Natural killer cell (primary cell): ENCODE measurements around the gene FLNA. TPM values are rescaled to one million over a fixed set of nuclear protein-coding genes. Genes with fewer than 3 reads are reported as not detected.

Source experiments
- ATAC-seq, 3 donors: fragments of 150-1000 bp in 2 of 3; fragments of 200-7000 bp in 1 of 3; cut with Tn5 transposase; 1 replicate in 1 of 3; 2 replicates in 2 of 3; pipeline ENCODE4 v1.10.0; 2021; ENCODE audit warnings: mild to moderate bottlenecking in 2 of 3, moderate library complexity in 2 of 3
- DNase-seq, 2 donors: peaks; one replicate each; pipeline versions ENCODE4 v3.0.0 to v3.0.0-alpha.2; 2013 to 2021; ENCODE audit warnings: mixed read lengths in 1 of 2
- H3K27ac ChIP-seq: one replicate; pipeline ENCODE4 v1.5.1; 2013; ENCODE audit warnings: mild to moderate bottlenecking, low read length
- H3K27me3 ChIP-seq: one replicate; pipeline ENCODE4 v1.6.1; 2013; ENCODE audit warnings: low read length; ENCODE audit not compliant: control insufficient read depth, insufficient read depth
- H3K36me3 ChIP-seq: one replicate; pipeline ENCODE4 v1.6.1; 2013; ENCODE audit warnings: low read length; ENCODE audit not compliant: control insufficient read depth, insufficient read depth
- H3K4me1 ChIP-seq: one replicate; pipeline ENCODE4 v1.6.1; 2013; ENCODE audit warnings: low read length; ENCODE audit not compliant: control insufficient read depth, insufficient read depth
- H3K4me3 ChIP-seq: one replicate; pipeline ENCODE4 v1.5.1; 2013; ENCODE audit warnings: low read length
- H3K9me3 ChIP-seq: one replicate; pipeline ENCODE4 v1.6.1; 2013; ENCODE audit warnings: low read length; ENCODE audit not compliant: control insufficient read depth, insufficient read depth
- H3K27ac Mint-ChIP-seq, 2 donors: one replicate each; pipeline ENCODE4 v1.8.0; 2022; ENCODE audit warnings: mild to moderate bottlenecking in 2 of 2, mixed read lengths in 2 of 2, moderate library complexity in 1 of 2
- H3K27me3 Mint-ChIP-seq, 2 donors: one replicate each; pipeline ENCODE4 v1.8.0; 2022; ENCODE audit warnings: low read depth in 2 of 2, mixed read lengths in 2 of 2
- H3K36me3 Mint-ChIP-seq: one replicate; pipeline ENCODE4 v1.8.0; 2022; ENCODE audit warnings: mixed read lengths
- H3K4me1 Mint-ChIP-seq, 2 donors: one replicate each; pipeline ENCODE4 v1.8.0; 2022; ENCODE audit warnings: mixed read lengths in 2 of 2
- H3K4me3 Mint-ChIP-seq: one replicate; pipeline ENCODE4 v1.8.0; 2022; ENCODE audit warnings: mild to moderate bottlenecking, moderate library complexity, mixed read lengths
- H3K9me3 Mint-ChIP-seq, 2 donors: one replicate each; pipeline ENCODE4 v1.8.0; 2022; ENCODE audit warnings: mixed read lengths in 2 of 2
- CTCF ChIP-seq: fragments of 200-600 bp; IDR thresholded peaks from one replicate; pipeline ENCODE4 v1.8.0; 2022; ENCODE audit warnings: antibody characterized with exemption
- WGBS: methylation state at CpG from one replicate; pipeline ENCODE4 v1.1.7; 2013; ENCODE audit warnings: missing lambda C conversion rate; ENCODE audit not compliant: insufficient coverage; 5-methylcytosine and 5-hydroxymethylcytosine counted together
- intact Hi-C: fragments of 100-400 bp; cut with micrococcal nuclease; formaldehyde crosslinking; loops from one replicate; pipeline ENCODE4 v1.14.2; 2022
- total RNA-seq, 4 donors: library from RNA; stranded (reverse); fragments of 120-200 nt in 1 of 4; gene quantifications; one replicate each; pipeline versions ENCODE4 v1.2.3 to v1.2.4, GENCODE V29; 2013 to 2022

Gene FLNA
- total RNA-seq, 3 donors from 2014 or later (not counting 1 experiment from before 2014, with no cell fraction given), result 2,872 to 3,483 (median 2,927) TPM

DNA sequence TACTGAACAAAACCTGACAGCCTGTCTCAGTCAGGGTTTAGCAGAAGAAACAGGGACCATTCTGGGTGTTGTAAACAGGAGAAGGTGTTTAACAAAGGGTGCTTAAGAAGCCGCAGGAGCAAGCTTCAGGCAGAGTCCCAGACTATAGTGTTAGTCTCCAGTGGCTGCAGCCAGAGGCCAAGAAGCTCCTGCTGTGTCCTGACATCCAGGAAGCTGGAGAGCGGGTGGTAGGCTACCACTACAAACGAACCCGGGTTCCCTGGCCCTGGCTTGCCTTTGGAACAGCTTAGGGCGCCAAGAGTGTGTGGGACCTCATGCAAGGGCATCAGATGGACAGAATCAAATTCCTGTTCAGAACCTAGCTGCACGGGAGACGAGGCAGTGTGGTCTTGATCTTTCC lies 50.9 kb downstream of the FLNA start:
- Histone ChIP-seq H3K4me3 (no peak overlapping the region), H3K36me3 (no peaks in the 10 kb centered on the region), H3K4me1 (peaks cover 20% of the 10 kb centered on the region), H3K27ac (no peak overlapping the region), H3K27me3 (no peaks in the 10 kb centered on the region), H3K9me3 (no peaks in the 10 kb centered on the region)
- no peak for ATAC-seq
- H3K4me1 Mint-ChIP-seq, result peaks cover 20 to 32% of the 10 kb centered on the region in 2 donors
- 85% methylated on average over 7 of the region's 7 CpGs for WGBS
- intact Hi-C loops, result no loop called here
- TF ChIP-seq CTCF, result no peak
- H3K4me3 Mint-ChIP-seq, result no peak overlapping the region
- H3K9me3 Mint-ChIP-seq, result no peaks in the 10 kb centered on the region
- no peak overlapping the region for H3K27ac Mint-ChIP-seq
- DNase-seq, result no peak
- peaks cover 0 to 13% of the 10 kb centered on the region in 2 donors for H3K27me3 Mint-ChIP-seq
- no peaks in the 10 kb centered on the region for H3K36me3 Mint-ChIP-seq

DNA sequence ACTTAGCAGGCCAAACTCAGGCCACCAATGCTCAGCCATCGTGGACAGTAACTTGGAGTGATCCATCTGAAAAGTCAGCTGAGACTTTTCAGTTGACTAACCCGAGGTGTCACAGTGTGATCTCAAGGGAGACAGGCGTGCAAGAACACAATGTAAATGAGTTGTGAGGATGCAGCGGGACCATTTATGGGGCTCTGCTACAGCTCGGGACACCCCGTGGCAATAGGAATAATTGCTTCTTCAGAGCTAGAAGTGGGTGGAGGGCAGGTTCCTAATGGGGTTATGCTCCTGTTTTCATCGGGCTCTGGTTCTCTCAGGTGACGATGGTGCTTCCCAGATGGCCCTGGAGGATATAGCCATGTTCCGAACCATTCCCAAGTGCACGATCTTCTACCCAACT lies 51.5 kb downstream of the FLNA start:
- ATAC-seq (no peak), DNase-seq (no peak)
- WGBS, result 85% methylated on average over 10 of the region's 10 CpGs
- Histone ChIP-seq H3K27ac (no peak overlapping the region), H3K4me3 (no peak overlapping the region), H3K36me3 (no peaks in the 10 kb centered on the region), H3K27me3 (no peaks in the 10 kb centered on the region), H3K4me1 (peaks cover 18% of the 10 kb centered on the region), H3K9me3 (no peaks in the 10 kb centered on the region)
- Mint-ChIP-seq H3K36me3 (no peaks in the 10 kb centered on the region), H3K27me3 (peaks cover 0 to 13% of the 10 kb centered on the region in 2 donors), H3K27ac (no peak overlapping the region), H3K9me3 (no peaks in the 10 kb centered on the region), H3K4me1 (peaks cover 20 to 31% of the 10 kb centered on the region in 2 donors), H3K4me3 (no peak overlapping the region)
- intact Hi-C loops, result no loop called here
- TF ChIP-seq CTCF, result no peak

DNA sequence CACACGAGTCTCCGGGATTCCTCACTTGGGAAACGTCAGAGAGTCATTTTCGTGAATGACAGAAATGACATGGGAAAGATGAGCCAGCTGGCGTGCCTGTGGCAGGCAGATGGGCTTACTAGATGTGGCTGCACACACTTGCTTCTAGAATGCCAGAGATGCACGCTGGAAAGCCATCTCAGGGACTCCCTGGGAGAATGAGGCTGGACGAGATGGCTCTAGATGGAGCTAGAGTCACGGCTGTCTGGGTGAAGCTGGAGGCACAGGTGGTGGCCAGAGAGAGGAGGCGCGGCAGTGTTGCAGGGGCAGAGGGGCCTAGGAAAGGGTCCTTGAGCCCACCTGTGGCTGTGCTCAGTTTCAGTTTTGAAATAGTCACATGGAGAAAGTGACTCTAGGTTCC lies 52.8 kb downstream of the FLNA start:
- peak in 1 of 2 donors; percentile 37 for DNase-seq
- Mint-ChIP-seq H3K4me3 (no peak overlapping the region), H3K4me1 (peaks cover 16 to 29% of the 10 kb centered on the region in 2 donors), H3K9me3 (no peaks in the 10 kb centered on the region), H3K27me3 (peaks cover 0 to 13% of the 10 kb centered on the region in 2 donors), H3K27ac (no peak overlapping the region), H3K36me3 (no peaks in the 10 kb centered on the region)
- ATAC-seq, result no peak
- TF ChIP-seq CTCF, result no peak
- Histone ChIP-seq H3K36me3 (no peaks in the 10 kb centered on the region), H3K27me3 (no peaks in the 10 kb centered on the region), H3K4me1 (peaks cover 14% of the 10 kb centered on the region), H3K27ac (no peak overlapping the region), H3K9me3 (no peaks in the 10 kb centered on the region), H3K4me3 (no peak overlapping the region)
- 82% methylated on average over 10 of the region's 10 CpGs for WGBS
- intact Hi-C loops, result no loop called here

GRCh38 chrX:154321152-154321551 lies 53.3 kb downstream of the FLNA start:
- Histone ChIP-seq H3K4me3 (no peak overlapping the region), H3K36me3 (no peaks in the 10 kb centered on the region), H3K9me3 (no peaks in the 10 kb centered on the region), H3K4me1 (peaks cover 12% of the 10 kb centered on the region), H3K27me3 (no peaks in the 10 kb centered on the region), H3K27ac (no peak overlapping the region)
- no peaks in the 10 kb centered on the region for H3K9me3 Mint-ChIP-seq
- intact Hi-C loops, result no loop called here
- no peak overlapping the region for H3K4me3 Mint-ChIP-seq
- no peaks in the 10 kb centered on the region for H3K36me3 Mint-ChIP-seq
- H3K27ac Mint-ChIP-seq, result no peak overlapping the region
- peaks cover 0 to 13% of the 10 kb centered on the region in 2 donors for H3K27me3 Mint-ChIP-seq
- no peak for ATAC-seq
- peaks cover 11 to 25% of the 10 kb centered on the region in 2 donors for H3K4me1 Mint-ChIP-seq
- 96% methylated on average over 2 of the region's 7 CpGs for WGBS
- no peak for TF ChIP-seq CTCF
- no peak for DNase-seq
